OCI-LY1 (cell line): Measurements from ENCODE around the gene FGGY.

ENCODE experiments used
- CTCF ChIP-seq: fragments of 200-600 bp; sonication (generic), shearing (Covaris generic); IDR thresholded peaks from 2 replicates; pipeline ENCODE4 v1.5.1; 2017; ENCODE audit warnings: mild to moderate bottlenecking, antibody characterized with exemption, low read length, moderate library complexity, mixed read lengths
- EZH2 ChIP-seq: fragments of 200-600 bp; sonication (generic), shearing (Covaris generic); IDR thresholded peaks from 2 replicates; pipeline ENCODE4 v1.8.0; 2017; ENCODE audit warnings: borderline replicate concordance, mixed run types, mild to moderate bottlenecking, antibody characterized with exemption, low read length, moderate library complexity, mixed read lengths

- no peak for TF ChIP-seq CTCF
- TF ChIP-seq EZH2, result no peak
Observed at GRCh38 chr1:59556398-59556797, 259.5 kb downstream of the FGGY start.
